Airway epithelial cell (primary cell): ENCODE data around the gene PLD1. TPM values are rescaled to one million over a fixed set of nuclear protein-coding genes. Genes with fewer than 3 reads are reported as not detected.

Experiments used
- total RNA-seq: library from RNA; depleted of rRNA; stranded (reverse); fragments of >200 nt; gene quantifications from 2 replicates; pipeline ENCODE4 v1.2.3, GENCODE V29; 2015

PLD1 gene, protein sequence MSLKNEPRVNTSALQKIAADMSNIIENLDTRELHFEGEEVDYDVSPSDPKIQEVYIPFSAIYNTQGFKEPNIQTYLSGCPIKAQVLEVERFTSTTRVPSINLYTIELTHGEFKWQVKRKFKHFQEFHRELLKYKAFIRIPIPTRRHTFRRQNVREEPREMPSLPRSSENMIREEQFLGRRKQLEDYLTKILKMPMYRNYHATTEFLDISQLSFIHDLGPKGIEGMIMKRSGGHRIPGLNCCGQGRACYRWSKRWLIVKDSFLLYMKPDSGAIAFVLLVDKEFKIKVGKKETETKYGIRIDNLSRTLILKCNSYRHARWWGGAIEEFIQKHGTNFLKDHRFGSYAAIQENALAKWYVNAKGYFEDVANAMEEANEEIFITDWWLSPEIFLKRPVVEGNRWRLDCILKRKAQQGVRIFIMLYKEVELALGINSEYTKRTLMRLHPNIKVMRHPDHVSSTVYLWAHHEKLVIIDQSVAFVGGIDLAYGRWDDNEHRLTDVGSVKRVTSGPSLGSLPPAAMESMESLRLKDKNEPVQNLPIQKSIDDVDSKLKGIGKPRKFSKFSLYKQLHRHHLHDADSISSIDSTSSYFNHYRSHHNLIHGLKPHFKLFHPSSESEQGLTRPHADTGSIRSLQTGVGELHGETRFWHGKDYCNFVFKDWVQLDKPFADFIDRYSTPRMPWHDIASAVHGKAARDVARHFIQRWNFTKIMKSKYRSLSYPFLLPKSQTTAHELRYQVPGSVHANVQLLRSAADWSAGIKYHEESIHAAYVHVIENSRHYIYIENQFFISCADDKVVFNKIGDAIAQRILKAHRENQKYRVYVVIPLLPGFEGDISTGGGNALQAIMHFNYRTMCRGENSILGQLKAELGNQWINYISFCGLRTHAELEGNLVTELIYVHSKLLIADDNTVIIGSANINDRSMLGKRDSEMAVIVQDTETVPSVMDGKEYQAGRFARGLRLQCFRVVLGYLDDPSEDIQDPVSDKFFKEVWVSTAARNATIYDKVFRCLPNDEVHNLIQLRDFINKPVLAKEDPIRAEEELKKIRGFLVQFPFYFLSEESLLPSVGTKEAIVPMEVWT
- total RNA-seq: 15.0 and 23.3 TPM in 2 replicates

DNA sequence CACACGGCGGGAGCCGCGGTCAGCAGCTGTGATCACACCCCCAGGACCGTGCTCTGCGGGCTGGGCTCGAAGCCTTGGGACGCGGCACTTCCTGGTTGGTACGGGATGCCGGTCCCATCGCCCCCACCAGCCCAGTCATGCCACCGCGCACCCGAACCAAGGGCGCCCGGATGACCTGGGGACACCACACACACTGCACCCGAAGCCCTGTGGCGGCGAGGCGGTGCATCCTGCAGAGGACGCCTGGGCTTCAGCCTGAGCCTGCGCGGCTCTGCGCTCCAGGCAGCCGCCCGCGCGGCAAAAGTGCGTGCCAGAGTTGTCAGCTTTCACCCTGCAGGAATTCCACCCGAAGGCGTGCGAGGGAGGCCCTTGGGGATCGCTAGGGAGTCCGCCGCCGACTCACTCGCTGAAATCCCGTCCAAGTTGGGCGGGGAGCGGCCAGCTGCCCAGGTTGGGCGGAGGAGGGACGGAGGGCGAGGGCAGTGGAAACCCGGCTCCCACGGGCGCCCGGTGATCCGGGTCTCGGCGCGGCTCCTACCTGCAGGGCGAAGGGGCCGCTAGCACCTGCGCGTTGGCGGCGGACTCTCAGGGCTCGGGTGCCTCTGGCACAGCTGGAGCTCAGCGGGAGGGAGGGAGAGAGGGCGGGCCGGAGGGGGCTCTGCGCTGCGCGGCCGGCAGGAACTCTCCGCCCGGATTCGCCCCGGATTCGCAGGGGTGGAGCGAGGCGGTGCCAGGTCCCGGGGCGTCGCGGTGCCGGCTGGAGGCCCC is at the start of gene PLD1:
TSS of gene PLD1 (minus strand) at position 623 of the 768 bp plus-strand sequence. CDS start 72,432 bp downstream, outside the sequence.

DNA sequence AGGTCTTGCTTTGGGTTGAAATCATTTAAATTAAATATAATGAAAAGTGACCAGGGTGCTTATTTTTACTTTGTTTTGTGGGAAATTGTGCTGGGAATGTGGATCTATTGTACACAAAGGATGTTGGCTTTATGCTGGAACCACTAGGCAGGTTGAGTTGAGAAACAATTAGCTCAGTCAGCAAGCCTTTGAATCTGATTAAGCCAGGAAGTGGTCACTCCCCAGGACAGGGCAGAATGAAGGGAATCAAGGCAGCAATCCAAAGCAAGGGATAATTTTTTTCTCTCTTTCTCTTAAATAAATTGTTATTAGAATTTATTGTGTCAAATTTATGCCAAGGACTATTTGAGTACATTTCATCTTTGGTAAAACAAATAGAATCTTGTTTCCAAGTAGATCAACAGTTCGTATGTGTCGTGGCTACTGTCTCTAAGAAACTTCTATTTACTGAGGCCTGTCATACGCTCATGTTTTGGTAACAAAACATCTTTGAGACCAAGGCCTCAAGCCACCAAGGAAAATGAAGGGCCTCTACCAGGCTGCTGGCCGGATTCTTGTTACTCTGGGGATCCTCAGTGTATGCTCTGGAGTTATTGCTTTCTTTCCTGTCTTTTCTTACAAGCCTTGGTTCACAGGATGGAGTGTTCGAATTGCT is 32.7 kb upstream of the PLD1 start, which contains the start of gene TMEM212:
TSS of gene TMEM212 (plus strand) at position 486 of the 655 bp plus-strand sequence. CDS start at position 521, 35 bp downstream.

Other genes with a start within 250 kb of the PLD1 start
- gene TMEM212, start 32.9 kb upstream of the PLD1 start, total RNA-seq: not detected in 2 replicates
- 17.6 and 28.2 TPM in 2 replicates for gene FNDC3B, start 229.1 kb upstream of the PLD1 start, total RNA-seq